ENCODE data around the gene TAPT1. TPM values are rescaled to one million over a fixed set of nuclear protein-coding genes. Genes with fewer than 3 reads are reported as not detected.

Gene TAPT1
- total and polyA plus RNA-seq, 9 of the 15 experiments (the other 6 are each of a cell fraction or from before 2014, with no cell fraction given), result 1.6 to 36.7 (median 20.7) TPM

GRCh38 chr4:16139066-16139945, 87.0 kb downstream of the TAPT1 start:
- FAIRE-seq (no peak), ATAC-seq (no peak), DNase-seq (ENCODE audit: extremely low read depth in 1 of 4, low spot score in 3 of 4) (no peak)
- WGBS (ENCODE audit: insufficient coverage, low coverage, missing lambda C conversion rate), result 2% methylated on average over 7 of the region's 8 CpGs
- intact Hi-C loops (cut with micrococcal nuclease) (no loop called here), in situ Hi-C loops (cut with MboI) (no loop called here)
- H3K9me1 ChIP-seq (ENCODE audit: control insufficient read depth, insufficient read depth, low read length), result no peaks in the 10 kb centered on the region
- ChIA-PET POLR2A (interaction anchor here (1.4 kb wide), 1 partner anchor 10 kb away, joined by 3 read pairs; no protein-coding TSS in a partner anchor), CTCF (ENCODE audit: low intra/inter-chr PET ratio) (no interaction called here)
- no peak overlapping the region for H2AFZ ChIP-seq (ENCODE audit: low read depth, low read length)
- no peaks in the 10 kb centered on the region for H3K4me1 ChIP-seq (replicated peaks in 1 of 2; ENCODE audit: control insufficient read depth in 2 of 2, insufficient read depth in 2 of 2, low read length in 2 of 2)
- no peak overlapping the region for H3K4me2 ChIP-seq (ENCODE audit: insufficient read depth, low read length)
- H3K4me3 ChIP-seq, result no peak overlapping the region
- no peak for TF ChIP-seq GTF3C2 (IDR thresholded peaks at IDR 0.05; ENCODE audit: borderline replicate concordance, extremely low read depth, insufficient read length)
- TF ChIP-seq ATF4 (CRISPR knock-in tag; IDR thresholded peaks at IDR 0.05), result no peak
- TF ChIP-seq ZC3H11A (IDR thresholded peaks at IDR 0.05; ENCODE audit: low read depth, low read length), result no peak
- TF ChIP-seq ZNF311 (CRISPR knock-in tag; IDR thresholded peaks at IDR 0.05), result no peak
- TF ChIP-seq KLF10 (CRISPR knock-in tag; IDR thresholded peaks at IDR 0.05), result no peak
- TF ChIP-seq EP400 (IDR thresholded peaks at IDR 0.05), result no peak
- no peak for TF ChIP-seq HIVEP1 (CRISPR knock-in tag; IDR thresholded peaks at IDR 0.05)
- no peaks in the 10 kb centered on the region for H3K36me3 ChIP-seq (ENCODE audit: control insufficient read depth, insufficient read depth, low read length)
- H4K20me1 ChIP-seq (replicated peaks; ENCODE audit: control insufficient read depth, insufficient read depth, low read length), result no peaks in the 10 kb centered on the region
- H3K9me3 ChIP-seq (replicated peaks; ENCODE audit: control insufficient read depth, insufficient read depth, low read depth, low read length), result no peaks in the 10 kb centered on the region
- peaks cover 0 to 16% of the 10 kb centered on the region in 2 experiments; a peak in 1 of 5 replicates for H3K27me3 ChIP-seq (ENCODE audit: control insufficient read depth in 2 of 2, insufficient read depth in 2 of 2, low read length in 2 of 2)
- BruUV-seq (replicated peaks), result no TSS peak
- H3K9ac ChIP-seq (ENCODE audit: insufficient read depth in 1 of 2, low read depth in 2 of 2, low read length in 2 of 2), result no peak overlapping the region
- H3K79me2 ChIP-seq (ENCODE audit: control insufficient read depth, insufficient read depth, low read length), result no peaks in the 10 kb centered on the region
- H3K27ac ChIP-seq (ENCODE audit: extremely low read depth, low read depth, low read length), result no peak overlapping the region

Data from K562 (cell line).